RPMI7951 (cell line): ENCODE measurements around the gene CSF2RB. TPM values are rescaled to one million over a fixed set of nuclear protein-coding genes. Genes with fewer than 3 reads are reported as not detected.

ENCODE experiments used
- DNase-seq: peaks from one replicate; pipeline ENCODE4 v3.0.0-alpha.2; 2012; ENCODE audit warnings: low read depth
- total RNA-seq: library from RNA; depleted of rRNA; stranded (reverse); fragments of >200 nt; shearing (Covaris generic); gene quantifications from 2 replicates; pipeline ENCODE4 v1.2.3, GENCODE V29; 2014

CSF2RB gene
- total RNA-seq, 1 experiment from 2014 or later, result not detected

GRCh38 chr22:36921309-36922104 lies 8.1 kb downstream of the CSF2RB start:
- DNase-seq, result no peak

GRCh38 chr22:36922105-36922608 lies 8.7 kb downstream of the CSF2RB start:
- no peak for DNase-seq

GRCh38 chr22:36922711-36923110 lies 9.3 kb downstream of the CSF2RB start:
- no peak for DNase-seq

DNA sequence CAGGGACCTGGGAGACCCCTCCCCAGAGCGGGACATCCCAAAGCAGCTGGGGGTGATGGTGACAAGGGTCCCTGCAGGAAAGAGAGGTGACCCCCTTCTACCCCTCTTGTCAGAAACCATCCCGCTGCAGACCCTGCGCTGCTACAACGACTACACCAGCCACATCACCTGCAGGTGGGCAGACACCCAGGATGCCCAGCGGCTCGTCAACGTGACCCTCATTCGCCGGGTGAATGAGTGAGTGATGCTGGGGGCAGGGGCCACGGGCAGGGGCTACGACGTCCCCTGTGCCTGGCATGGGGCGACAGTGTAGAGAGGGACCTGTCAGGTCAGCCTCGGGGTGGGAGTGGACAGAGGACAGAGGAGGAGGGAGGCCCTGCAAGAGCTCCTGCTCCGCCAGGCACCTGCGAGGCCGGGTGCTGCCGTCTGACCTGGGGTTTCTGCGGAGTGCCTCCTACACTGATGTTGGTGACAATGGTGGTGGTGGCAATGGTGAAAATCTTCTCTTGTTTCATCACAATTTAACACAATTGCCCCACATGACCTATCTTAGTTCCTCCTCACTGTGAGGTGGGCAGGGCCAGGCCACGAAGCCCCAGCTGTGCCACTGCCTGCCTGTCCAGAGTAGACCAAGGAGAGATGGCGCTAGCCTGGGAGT lies 9.8 kb downstream of the CSF2RB start:
- no peak for DNase-seq

DNA sequence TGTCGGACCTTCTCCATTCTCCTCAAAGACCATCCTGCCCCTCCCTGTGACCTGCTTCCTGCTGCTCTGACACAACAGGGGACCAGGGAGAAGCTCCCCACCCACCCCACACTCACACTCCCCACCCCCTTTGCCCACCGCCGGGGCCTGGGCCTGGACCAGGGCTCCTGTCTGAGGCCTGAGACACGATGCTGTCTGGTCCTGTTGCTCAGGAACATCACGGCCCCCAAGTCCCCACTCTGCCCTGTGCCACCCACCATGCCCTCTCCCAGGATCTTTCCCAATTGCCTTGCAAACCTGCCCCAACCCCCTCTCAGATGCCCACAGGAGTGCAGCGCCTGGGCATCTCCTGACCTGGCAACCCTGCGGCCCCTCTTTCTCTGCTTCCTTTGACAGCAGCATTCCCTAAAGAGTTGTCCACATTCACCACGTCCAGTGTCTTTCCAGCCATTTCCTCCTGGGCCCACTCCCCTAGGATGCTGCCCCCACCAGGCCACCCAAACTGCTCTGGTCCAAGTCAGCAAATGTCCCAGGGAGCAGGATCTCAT lies 10.8 kb downstream of the CSF2RB start:
- no peak for DNase-seq

DNA sequence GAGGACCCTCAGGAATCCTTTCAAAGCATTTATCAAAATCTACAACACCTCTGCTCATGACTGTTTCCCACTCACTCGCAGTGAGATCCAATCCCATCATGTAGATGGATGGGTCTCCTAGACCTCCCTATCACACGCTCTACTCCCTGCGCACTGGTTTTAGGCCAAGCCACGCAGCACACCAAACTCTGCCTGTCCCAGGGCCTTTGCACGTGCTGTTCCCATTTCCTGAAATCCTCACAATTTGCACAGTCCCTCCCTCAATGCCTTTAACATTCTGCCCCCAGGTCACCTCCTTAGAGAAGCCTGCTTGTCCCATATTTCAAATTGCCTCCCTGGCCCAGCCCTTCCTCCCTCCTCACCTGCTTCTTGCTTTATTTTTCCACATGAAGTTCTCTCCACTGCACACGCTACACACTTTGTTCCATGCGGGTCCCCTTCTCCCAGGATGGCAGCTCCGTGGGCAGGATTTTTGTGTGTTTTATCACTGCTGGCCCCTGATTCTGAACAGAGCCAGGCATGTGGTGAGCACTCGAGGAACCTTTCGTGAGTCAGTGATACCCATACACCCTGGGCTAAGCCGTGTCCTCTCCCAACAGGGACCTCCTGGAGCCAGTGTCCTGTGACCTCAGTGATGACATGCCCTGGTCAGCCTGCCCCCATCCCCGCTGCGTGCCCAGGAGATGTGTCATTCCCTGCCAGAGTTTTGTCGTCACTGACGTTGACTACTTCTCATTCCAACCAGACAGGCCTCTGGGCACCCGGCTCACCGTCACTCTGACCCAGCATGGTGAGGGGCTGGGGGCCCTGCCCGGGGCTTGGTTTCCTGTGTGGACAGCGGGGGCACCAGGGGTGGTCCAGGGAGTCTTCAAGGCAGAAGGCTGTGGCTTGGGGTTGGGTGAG lies 12.2 kb downstream of the CSF2RB start:
- DNase-seq, result peak; percentile 65

- DNase-seq, result no peak
Observed at GRCh38 chr22:36926309-36926708, 12.9 kb downstream of the CSF2RB start.

DNA sequence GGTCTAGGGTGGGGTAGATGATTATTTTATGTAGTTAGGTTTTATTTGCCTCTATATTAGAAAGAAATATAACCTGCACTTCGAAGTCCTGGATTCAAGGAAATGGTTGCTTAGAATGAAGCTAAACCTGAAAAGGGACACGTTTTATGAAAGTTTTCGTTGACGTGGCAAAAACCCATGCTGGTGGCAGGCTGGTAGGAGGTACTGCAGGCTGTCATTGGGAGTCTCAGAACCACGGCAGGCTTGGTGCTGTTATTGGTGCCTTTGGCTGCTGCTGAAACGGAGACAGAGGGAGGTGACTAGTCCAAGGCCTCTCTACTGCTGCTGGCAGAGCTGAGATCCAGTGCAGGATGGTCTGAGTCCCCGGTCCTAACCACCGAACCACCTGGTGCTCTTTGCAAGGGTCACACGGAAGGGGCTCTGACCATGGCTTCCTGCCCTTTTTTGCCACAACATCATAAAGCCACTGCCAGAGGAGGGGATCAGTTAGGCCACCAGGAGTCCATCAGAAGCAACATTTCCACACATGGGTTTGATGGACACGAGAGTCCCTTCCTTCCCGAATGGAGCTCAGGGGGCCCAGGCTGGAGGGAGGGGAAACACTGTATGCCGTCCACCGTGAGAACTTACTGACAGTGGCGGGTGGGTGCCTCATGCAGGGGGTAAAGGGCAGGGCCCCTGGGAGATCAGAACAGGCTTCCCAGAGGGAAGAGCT lies 13.4 kb downstream of the CSF2RB start:
- DNase-seq, result no peak

DNA sequence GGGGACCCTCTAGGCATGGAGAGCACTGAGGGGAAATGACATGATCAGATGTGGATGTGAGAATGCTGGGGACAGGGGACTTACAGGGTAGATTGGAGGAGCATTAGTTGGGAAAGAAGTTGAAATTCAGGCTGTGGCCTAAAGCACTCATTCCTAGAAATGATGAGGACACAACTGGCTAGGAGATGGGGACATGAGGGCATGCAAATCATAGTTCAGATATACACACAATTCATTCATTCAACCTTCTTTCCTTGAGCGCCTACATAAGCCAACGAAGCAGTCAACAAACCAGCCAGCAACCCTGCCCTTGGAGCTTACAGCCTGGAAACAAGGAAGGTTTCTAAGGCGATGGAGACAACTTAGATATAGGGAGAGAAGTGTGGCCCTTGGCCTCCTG lies 14.2 kb downstream of the CSF2RB start:
- no peak for DNase-seq

- no peak for DNase-seq
Observed at GRCh38 chr22:36928196-36928595, 14.8 kb downstream of the CSF2RB start.

GRCh38 chr22:36928786-36929535 lies 15.5 kb downstream of the CSF2RB start:
- DNase-seq, result peak; percentile 2

GRCh38 chr22:36929621-36930020 lies 16.2 kb downstream of the CSF2RB start:
- no peak for DNase-seq

DNA sequence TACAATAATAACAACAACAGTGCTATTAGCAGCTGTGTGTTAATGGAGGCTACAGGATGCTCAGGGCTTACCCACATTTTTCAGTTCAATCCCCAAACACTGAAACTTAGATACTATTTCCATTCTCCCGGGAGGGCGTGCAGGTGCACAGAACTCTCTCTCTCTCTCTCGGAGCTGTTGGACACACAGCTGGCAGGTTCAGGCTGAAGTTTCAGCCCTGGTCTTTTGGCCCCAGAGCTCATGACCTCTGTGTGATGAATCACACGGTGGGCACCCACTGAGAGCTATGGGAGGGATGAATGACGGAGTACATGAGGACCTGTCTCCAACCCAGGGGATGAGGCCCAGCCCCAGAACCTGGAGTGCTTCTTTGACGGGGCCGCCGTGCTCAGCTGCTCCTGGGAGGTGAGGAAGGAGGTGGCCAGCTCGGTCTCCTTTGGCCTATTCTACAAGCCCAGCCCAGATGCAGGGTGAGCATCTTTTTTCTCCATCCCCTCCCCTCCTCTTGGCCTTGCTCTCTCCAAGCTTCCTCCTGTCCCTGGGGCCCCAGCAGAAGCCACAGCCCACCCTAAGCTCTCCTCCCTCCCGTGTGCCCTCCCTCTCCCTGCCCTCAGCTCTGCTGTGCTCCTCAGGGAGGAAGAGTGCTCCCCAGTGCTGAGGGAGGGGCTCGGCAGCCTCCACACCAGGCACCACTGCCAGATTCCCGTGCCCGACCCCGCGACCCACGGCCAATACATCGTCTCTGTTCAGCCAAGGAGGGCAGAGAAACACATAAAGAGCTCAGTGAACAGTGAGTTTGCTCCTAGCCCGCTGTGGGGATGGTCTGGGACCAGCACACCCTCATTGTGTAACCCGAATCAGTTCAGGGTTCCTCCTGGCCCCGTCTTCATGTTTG lies 16.9 kb downstream of the CSF2RB start:
- DNase-seq, result no peak

GRCh38 chr22:36931446-36931845 lies 18.0 kb downstream of the CSF2RB start:
- DNase-seq, result no peak

DNA sequence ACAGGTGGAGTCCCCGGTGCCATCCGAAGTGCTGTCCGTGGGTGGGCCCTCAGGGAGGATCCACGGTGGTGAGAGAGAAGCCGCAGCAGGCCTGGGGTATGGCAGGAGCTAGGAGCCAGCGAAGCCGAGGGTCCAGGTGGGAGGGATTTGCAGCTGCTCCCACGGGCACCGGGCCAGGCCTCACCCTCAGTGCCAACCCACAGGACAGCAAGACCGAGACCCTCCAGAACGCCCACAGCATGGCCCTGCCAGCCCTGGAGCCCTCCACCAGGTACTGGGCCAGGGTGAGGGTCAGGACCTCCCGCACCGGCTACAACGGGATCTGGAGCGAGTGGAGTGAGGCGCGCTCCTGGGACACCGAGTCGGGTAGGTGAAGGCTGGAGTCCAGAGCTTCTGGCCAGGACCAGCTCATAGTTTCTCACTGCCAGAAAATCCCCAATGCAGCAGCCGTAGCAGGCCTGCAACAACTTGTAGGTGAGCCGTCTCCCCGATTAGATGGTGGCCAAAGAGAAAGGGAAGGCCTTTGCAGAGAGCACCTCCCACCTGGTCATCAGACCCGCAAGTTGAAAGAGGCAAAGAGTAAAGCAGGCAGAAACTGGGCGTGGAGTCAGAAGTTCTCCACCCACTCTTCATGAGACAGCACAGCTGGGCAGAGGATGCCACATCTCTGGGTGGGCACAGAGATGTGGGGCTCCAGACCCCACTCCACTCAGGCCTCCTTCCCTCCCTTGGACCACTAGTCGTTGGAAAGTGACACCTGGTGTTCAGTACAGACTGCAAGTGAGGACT lies 20.4 kb downstream of the CSF2RB start:
- DNase-seq, result no peak

- no peak for DNase-seq
Observed at GRCh38 chr22:36934418-36935312, 21.2 kb downstream of the CSF2RB start.

DNA sequence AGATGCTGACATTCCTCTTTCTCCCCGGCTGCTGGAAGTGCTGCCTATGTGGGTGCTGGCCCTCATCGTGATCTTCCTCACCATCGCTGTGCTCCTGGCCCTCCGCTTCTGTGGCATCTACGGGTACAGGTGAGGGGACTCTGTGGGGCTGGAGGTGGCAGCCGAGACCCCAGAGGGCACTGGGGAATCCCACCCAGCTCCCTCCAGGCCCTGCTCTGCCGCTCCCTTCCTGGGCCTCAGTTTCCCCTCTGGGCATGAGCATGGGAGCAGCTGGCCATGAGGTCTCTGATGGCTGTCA lies 21.8 kb downstream of the CSF2RB start:
- no peak for DNase-seq

GRCh38 chr22:36935694-36936093 lies 22.3 kb downstream of the CSF2RB start:
- no peak for DNase-seq
